ENCODE results near the gene RAB3IL1.

Gene RAB3IL1

DNA sequence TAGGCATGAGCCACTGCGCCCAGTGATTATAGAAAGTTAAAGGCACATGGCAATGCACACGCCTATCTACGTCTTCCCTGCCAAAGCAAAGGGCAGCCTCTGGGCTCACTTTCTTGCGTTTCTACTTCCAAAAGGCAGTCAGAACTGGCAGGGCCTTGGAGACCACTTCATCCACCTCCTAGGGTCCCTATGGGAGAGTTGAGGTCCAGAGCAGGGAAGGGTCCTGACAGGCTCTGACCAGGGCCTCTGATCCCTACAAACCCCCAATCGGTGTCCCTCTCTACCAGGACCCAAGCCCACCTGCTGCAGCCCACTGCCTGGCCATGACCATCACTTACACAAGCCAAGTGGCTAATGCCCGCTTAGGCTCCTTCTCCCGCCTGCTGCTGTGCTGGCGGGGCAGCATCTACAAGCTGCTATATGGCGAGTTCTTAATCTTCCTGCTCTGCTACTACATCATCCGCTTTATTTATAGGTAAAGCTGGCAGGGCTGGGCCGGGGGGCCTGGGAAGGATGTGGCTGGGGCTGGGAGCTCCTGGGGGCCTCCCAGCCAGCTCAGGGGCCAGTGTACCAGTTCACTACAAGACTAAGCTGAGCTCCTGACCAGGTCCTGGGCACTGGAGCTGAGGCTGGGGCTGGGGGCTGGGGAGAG, 34.2 kb upstream of the RAB3IL1 start:
- DNase-seq, result no peak

DNA sequence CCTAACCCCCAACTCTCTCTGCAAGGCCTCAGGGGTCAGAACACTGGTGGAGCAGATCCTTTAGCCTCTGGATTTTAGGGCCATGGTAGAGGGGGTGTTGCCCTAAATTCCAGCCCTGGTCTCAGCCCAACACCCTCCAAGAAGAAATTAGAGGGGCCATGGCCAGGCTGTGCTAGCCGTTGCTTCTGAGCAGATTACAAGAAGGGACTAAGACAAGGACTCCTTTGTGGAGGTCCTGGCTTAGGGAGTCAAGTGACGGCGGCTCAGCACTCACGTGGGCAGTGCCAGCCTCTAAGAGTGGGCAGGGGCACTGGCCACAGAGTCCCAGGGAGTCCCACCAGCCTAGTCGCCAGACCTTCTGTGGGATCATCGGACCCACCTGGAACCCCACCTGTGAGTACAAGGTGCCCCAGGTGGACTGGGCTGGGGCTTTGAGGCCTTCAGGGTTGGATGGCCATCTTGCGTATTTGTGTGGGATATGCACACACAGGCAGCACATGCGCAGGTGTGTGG, 32.7 kb upstream of the RAB3IL1 start, which contains the start of gene BEST1:
Gene BEST1, plus strand, starts transcription at position 317 of the 513 bp plus-strand sequence. CDS start 1,456 bp downstream, outside the sequence.
- no peak for DNase-seq

DNA sequence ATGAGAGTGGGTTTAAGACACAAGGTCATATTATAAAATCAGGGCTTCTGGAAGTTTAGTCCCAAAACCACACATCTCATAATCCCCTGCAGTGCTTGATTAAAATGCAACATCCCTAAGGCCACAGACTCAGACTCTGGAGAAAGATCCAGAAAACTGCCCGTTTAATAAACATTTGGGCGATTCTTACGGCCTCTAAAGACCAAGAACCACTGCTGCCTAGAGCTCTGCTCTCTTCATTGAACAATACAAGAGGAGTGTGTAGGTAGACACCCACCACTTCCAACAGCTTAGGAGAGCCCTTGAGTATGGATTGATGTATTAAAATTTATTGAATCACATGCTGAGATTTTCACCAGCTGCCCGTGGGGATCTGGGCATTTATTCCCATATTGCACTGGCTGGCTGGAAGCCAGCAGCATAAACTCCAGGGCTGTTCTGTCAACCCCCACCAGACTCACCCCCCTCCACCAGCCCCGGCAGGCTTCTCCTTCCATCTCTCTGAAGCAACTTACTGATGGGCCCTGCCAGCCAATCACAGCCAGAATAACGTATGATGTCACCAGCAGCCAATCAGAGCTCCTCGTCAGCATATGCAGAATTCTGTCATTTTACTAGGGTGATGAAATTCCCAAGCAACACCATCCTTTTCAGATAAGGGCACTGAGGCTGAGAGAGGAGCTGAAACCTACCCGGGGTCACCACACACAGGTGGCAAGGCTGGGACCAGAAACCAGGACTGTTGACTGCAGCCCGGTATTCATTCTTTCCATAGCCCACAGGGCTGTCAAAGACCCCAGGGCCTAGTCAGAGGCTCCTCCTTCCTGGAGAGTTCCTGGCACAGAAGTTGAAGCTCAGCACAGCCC, 32.0 kb upstream of the RAB3IL1 start:
- no peak for DNase-seq

DNA sequence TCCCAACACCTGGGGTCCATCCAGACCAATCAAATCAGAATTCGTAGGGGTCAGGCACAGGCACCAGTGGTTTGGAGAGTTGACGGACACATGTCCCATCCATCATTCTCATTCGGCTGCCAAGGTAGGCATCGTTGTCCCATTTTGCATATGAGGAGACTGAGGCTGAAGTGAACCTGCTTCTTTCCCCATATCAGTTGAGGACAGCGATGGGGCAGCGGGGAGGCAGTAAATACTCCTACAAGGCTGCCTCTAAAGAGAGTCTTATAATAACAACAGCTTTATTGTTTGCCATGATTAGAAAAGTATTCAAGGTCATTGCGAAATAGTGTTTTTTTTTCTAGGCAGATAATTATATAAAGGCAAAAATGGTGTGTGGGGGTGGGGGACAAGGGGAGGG, 31.1 kb upstream of the RAB3IL1 start:
- no peak for DNase-seq

DNA sequence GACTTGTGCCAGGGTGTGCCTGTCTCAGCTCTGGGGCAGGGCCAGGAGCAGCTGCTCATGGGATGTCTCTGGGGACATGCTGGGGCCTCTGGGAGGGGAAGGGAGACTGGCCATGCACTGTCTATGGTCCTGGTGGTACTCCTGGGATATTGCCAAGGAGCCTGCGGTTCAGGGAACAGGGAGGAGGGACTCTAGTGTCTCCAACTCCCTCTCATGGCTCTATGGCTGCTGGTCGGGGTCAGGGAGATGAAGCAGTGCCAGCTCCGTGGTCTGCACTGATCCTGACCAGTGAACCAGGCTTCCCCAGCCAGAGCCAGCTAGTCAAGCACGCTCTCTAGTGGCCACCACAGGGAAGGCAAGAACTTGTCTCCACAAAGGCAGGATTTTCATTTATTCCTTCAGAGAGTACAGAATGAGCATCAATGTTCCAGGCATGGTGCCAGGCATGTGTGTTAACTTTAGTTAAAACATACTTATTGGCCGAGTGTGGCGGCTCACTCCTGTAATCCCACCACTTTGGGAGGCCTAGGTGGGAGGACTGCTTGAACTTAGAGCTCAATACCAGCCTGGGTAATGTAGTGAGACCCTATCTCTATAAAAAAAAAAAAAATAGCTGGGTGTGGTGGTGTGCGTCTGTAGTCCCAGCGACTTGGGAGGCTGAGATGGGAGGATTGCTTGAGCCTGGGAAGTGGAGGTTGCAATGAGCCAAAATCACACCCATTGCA, 30.3 kb upstream of the RAB3IL1 start:
- peak; percentile 71 for DNase-seq

DNA sequence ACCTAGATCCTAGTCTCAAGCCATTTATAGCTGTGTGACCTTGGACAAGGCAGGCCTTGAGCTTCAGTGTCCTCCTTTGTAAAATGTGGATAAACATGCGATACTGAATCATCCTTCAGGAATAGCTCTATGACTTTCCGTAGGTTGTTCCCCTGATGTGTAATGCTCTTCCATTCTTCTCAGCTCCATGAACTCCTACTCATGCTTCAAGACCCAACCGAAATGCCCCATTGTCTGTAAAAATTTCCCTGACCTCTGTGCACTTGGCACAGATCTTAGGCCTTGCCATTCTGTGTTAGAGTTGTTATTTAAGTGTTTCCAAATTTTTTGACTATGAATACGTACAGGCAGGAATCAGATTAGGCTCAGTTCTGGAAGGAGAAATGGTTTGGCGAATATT, 29.5 kb upstream of the RAB3IL1 start:
- DNase-seq, result no peak

DNA sequence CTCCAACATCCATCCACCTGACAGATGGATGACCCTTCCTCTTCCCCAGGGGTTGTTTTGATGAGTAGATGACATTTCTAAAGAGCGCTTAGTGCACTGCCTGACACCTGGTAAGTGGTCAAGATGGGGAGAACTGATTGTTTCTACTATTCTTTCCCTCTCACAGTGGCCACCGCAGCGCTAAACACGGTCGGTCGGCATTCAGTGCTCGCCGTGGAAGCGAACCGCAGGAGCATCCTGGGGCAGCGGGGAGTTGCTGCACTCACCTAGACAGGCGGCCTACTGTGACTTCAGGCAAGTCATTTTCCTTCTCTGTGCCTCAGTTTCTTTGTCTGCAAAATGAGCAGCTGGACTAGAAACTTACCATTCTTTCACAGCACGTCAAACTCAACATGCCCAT, 27.8 kb upstream of the RAB3IL1 start:
- no peak for DNase-seq

DNA sequence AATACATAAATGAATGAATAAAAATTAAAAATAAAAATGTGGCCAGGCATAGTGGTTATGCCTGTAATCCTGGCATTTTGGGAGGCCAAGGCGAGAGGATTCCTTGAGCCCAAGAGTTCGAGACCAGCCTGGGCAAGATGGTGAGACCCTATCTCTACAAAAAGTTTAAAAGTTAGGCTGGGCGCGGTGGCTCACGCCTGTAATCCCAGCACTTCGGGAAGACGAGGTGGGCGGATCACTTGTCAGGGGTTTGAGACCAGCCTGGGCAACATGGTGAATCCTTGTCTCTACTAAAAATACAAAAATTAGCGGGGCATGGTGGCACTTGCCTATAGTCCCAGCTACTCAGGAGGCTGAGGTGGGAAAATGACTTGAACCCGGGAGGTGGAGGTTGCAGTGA, 23.1 kb upstream of the RAB3IL1 start:
- DNase-seq, result no peak

DNA sequence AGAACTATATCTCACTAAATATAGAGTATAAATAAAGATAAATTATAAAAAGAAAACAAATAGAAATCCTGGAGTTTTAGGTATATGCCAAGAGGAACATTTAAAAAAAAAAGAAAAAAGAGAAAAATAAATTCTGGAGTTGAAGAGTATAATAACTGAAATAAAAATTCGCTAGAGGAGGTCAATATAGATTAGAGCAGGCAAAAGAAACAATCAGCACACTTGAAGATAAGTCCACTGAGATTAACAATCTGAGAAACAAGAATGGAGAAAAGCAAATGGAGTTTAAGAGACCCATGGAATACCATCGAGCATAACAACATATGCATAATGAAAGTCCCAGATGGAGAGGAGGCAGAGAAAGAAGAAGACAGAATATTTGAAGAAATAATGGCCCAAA, 18.5 kb upstream of the RAB3IL1 start:
- DNase-seq, result no peak

DNA sequence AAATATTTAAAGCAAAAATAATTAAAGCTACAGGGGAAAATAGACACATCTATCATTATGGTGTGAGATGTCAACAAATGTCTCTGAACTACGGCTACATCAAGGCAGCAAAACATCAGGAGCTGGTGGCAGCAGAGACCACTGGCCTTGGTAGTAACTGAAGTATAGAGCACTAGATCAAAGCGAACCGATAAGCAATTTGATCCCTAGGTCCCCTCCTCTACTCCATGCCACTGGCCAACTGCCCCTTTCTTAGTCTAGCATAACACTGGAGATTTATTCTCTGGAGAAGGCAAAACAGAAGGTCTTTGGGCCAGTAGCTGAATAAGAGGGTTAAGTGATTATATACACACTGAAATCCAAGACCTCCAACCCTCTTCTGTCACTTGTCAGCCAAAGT, 13.6 kb upstream of the RAB3IL1 start:
- no peak for DNase-seq

DNA sequence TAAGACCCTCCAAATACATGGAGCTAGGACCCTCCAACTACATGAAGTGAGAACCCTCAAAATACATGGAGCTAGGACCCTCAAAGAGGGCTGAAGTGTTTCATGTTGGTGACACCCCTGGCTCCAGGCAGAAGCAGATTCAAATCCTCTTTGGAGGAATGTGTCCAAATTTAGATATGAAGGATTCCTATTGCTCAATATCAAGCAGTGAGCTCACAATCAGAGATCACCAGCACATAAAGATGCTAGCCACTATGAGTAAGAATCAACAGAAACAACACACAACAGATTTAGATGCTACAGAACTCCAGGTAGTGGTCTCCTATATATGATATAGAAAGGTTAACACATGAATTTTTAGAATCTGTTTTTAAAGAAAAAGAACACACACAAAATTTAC, 11.2 kb upstream of the RAB3IL1 start:
- no peak for DNase-seq

DNA sequence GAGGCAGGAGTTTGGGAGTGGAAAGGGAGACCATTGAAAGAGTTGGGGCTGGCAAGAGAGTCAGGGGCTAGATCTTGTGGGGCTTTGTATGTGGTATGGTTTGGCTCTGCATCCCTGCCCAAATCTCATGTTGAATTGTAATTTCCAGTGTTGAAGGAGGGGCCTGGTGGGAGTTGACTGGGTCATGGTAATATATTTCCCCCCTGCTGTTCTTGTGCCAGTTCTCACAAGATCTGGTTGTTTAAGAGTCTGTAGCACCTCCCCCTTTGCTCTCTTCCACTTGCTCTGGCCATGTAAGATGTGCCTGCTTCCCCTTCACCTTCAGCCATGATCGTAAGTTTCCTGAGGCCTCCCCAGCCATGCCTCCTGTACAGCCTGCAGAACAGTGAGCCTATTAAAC, 10.1 kb upstream of the RAB3IL1 start:
- no peak for DNase-seq

DNA sequence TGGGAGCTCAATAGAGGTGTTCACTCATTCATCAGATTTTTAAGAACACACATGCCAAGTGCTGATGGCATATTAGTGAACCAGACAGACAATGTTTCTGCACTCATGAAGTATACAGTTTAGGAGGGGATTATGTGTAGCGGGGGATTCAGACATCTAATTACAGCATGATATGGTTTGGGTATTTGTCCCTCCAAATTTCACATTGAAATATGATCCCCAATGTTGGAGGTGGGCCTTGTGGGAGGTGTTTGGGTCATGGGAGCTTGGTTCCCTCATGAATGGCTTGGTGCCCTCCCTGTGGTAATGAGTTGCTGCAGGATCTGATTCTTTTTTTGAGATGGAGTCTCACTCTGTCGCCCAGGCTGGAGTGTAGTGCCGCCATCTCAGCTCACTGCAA, 8.9 kb upstream of the RAB3IL1 start:
- DNase-seq, result no peak

DNA sequence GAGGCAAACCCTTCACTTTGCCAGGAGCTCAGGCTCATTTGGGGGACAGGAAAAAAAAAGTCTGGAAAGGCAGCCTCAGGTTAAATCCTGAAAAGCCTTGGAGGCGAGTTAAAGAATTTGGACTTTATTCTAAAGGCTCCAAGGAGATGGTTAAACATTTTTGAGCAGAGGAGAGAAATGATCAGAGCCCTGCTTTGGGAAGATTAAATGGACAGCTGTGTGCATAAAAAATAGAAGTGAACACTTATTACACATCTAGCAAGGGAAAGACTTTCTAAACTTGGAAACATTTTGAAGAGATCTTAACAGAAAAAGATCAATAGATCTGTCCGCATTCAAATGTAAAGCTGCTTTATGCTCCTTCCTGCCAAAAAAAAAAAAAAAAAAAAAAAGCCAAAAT, 8.4 kb upstream of the RAB3IL1 start:
- DNase-seq, result no peak

DNA sequence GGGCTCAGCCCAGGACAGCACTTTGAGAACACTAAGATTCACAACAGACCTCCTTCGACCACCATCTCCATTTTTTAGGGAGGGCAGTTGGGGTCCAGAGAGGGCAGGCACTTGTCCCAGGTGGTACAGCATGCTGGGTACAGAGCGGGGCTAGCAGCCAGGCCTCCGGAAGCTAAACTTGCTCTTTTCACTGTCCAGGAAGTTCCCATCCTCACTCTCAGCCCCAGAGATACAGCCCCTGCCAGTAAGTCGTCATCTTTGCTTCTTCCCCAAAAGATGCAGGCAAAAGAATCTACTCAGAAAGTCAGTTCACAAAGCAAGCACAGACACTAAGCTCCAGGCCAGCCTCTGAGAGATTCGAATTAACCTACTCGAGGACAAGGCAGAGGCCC, 6.7 kb upstream of the RAB3IL1 start:
- DNase-seq, result no peak

DNA sequence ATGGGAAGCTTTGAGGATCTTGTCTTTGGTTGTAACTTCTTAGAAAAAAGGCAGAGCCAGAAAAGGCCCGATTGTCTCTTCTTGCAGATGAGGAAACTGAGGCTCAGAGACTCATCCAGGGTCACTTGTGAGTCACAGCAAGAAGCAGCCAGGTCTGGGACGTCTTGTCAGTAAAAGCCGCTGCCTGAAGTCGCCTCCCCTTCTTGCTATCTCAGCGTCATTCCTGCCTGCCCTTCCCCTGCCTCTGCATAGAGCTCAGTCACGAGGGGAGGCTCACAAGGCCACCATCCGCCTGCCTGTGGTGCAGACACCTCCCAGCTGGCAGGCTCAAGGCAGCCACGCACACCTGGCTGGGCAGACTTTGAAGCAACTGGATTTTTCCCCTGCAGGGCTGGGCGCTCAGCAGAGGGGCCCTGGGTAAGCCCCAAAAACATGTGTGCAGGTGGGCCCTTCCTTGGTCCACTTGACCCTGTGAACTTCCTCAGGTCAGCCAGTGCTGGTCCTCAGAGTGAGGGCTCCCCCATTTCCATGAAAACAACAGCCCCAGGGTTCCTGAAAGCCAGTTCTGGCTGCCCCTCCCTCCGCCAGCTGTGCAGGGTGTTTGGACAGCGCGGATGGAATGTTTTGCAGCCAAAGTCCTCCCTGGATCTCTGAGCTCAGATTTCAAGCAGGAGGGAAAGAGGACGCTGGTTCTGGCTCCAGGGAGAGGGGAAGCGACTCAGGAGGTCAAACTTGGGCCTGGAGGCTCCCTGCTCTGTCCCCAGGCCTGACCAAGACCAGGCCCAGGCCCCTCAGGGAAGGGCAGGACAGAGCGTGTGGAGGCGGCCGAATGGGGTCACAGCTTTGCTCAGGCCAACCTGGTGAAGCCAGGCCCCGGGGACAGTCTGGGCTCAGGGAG, 6.0 kb upstream of the RAB3IL1 start:
- DNase-seq, result no peak

DNA sequence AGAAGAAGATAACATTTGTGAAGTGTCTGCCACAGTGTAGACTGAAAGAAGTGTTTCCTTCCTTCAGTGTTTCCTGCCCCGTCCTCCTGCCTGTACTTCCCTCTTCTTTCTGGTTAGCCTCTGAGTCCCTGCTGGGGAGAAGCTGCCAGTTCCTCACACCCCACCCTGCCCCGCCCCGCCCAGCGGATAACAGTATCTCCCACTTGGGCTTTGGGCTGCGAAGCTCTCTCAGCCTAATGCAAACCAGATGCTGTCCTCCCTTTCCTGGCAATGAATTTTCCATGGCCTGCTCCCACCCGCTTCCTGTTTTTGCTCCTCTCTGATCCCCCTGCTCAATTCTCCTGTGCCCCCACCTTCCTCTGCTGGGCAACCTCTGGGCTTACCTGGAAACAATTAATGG, 5.2 kb upstream of the RAB3IL1 start:
- DNase-seq, result no peak

DNA sequence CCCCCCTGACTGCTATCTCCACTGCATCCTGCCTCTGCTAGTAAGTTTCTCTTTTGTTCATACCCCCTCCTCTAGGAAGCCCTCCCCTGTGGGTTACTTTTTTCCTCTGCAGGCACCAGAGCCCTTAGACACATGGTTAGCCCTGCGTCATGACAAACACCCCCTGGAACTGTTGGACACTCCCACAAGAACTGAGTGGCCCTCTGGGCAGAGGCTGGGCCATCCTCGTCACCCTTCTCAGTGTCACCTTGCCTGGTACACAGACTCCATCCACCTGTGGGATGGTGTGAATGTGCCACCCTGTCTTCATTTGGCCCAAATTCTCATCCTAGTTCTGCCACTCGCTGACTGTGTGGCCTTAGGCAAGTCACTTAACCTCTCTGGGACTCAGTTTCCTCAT, 4.1 kb upstream of the RAB3IL1 start:
- no peak for DNase-seq

DNA sequence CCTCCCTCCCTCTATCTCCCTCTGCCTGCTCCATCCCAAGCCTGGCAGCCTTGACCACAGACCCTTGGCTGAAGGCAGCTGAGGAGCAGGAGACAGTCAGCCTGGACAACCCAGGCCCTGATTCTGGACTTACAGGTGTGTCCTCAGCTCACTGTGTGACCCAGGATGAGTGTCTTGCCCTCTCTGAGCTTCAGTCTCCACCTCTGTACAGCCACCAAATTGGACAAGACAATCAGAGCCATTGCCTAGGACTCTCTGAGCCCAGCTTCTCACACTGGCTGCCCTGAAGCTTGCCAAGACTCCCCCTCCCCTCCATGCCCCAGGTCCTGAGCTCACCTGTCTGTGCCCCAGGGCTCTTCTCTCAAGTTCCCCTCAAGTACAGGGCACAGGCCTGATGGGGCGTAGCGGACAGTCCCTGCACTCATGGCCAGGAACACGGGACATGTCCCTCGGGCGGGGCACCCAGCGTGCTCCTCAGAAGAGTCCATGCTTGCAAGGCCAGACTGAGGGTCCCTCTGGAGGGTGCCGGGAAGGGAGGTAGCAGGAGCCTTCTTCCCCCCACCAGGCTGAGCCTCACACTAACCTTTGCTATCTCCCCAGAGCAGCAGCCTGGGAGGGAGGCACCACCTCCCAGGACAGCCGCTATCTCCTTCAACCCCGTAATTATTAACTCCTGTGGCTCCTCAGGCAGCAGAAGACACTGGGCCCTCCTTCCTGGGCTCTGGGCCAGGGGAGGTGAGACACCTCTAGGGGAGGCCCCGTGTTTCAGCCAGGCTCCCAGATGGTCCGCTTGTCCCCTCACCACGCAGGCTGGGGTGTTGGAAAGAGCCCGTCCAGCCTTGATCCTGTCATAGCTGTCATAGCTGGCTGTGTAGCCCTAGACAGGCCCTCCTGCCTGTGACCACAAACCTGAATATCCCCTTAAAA, 2.6 kb upstream of the RAB3IL1 start:
- DNase-seq, result no peak

DNA sequence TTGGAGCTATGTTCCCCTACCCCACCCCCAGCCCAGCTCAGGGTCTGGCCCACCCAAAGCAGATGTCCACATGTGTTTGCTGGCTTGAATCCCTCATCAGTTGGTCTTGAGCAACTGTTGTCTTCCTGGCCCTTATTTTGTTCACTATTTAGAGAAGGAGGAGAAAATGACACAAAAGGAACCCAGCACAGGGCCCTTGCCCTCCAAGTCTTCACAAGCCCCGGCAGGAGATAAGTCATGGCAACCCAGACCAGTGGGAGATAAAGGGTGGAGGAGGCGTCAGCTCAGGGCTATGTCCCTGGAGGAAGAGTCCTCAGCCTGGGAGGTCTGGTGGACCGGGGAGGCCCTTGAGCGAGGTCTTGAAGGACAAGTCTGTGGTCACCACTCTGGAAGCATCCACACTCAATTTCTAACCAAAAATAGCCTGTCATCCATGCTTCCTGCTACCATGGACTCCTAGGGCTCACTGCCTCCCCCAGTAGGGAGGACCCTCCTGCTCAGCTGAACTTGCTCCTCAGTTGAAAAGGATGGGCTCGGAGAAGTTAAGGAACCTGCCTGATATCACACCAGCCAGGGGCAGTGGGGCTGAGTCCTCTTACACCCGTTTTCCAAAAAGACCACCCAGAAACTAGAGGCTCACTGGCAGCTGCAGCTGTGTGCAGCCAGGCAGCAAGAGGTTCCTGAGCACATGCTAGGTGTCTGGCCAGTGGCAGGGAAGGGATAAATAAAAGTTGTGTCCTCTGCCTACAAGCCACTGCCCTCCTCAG, 1.8 kb upstream of the RAB3IL1 start:
- DNase-seq, result no peak
